H9 (cell line): ENCODE results near the gene RAET1L. TPM values are rescaled to one million over a fixed set of nuclear protein-coding genes. Genes with fewer than 3 reads are reported as not detected.
"Not testable (repeated sequence)": the region's sequence is repeated elsewhere in the genome, so short reads cannot be mapped to it uniquely, and the experiment has no call there.

Experiments used
- DNase-seq: peaks from one replicate; pipeline ENCODE4 v3.0.0-alpha.2; 2017
- H2AFZ ChIP-seq: one replicate; pipeline ENCODE4 v1.6.1; 2013; ENCODE audit warnings: mild to moderate bottlenecking, low read length, control low read depth, moderate library complexity
- H2AK5ac ChIP-seq: 2 replicates; pipeline ENCODE4 v1.6.1; 2013; ENCODE audit warnings: low read length, control low read depth, mixed read lengths; ENCODE audit not compliant: insufficient read length
- H2BK120ac ChIP-seq: one replicate; pipeline ENCODE4 v1.6.1; 2013; ENCODE audit warnings: low read depth, mild to moderate bottlenecking, low read length, control low read depth, inconsistent platforms; ENCODE audit not compliant: poor library complexity, severe bottlenecking
- H2BK12ac ChIP-seq: 2 replicates; pipeline ENCODE4 v1.6.1; 2013; ENCODE audit warnings: low read length, control low read depth, mixed read lengths, low read depth; ENCODE audit not compliant: insufficient read length
- H2BK15ac ChIP-seq: 2 replicates; pipeline ENCODE4 v1.6.1; 2013; ENCODE audit warnings: low read depth, low read length, control low read depth
- H2BK20ac ChIP-seq: one replicate; pipeline ENCODE4 v1.6.1; 2013; ENCODE audit warnings: low read depth, mild to moderate bottlenecking, low read length, control low read depth, inconsistent platforms; ENCODE audit not compliant: poor library complexity, severe bottlenecking
- H2BK5ac ChIP-seq: 2 replicates; pipeline ENCODE4 v1.6.1; 2013; ENCODE audit warnings: low read length, control low read depth, mixed read lengths; ENCODE audit not compliant: insufficient read length
- H3K14ac ChIP-seq: 2 replicates; pipeline ENCODE4 v1.6.1; 2013; ENCODE audit warnings: low read length, control low read depth; ENCODE audit not compliant: insufficient read depth
- H3K18ac ChIP-seq: 2 replicates; pipeline ENCODE4 v1.6.1; 2013; ENCODE audit warnings: low read depth, mild to moderate bottlenecking, mixed read lengths, low read length, control low read depth; ENCODE audit not compliant: insufficient read length
- H3K23ac ChIP-seq: 2 replicates; pipeline ENCODE4 v1.6.1; 2013; ENCODE audit warnings: low read length, control low read depth, mixed read lengths, low read depth; ENCODE audit not compliant: insufficient read length
- H3K23me2 ChIP-seq: 2 replicates; pipeline ENCODE4 v1.6.1; 2013; ENCODE audit warnings: low read depth, mild to moderate bottlenecking, mixed read lengths, low read length, control low read depth; ENCODE audit not compliant: insufficient read length, poor library complexity, severe bottlenecking
- H3K27ac ChIP-seq: 2 replicates; pipeline ENCODE4 v1.5.1; 2013; ENCODE audit warnings: low read length, control low read depth, mixed read lengths, low read depth; ENCODE audit not compliant: insufficient read length
- H3K27me3 ChIP-seq: 2 replicates; pipeline ENCODE4 v1.6.1; 2013; ENCODE audit warnings: low read length, control low read depth, inconsistent platforms; ENCODE audit not compliant: insufficient read depth
- H3K4ac ChIP-seq: 2 replicates; pipeline ENCODE4 v1.6.1; 2013; ENCODE audit warnings: low read depth, mild to moderate bottlenecking, control low read depth, inconsistent platforms, low read length, moderate library complexity
- H3K4me1 ChIP-seq: 2 replicates; pipeline ENCODE4 v1.6.1; 2013; ENCODE audit warnings: low read length, control low read depth, inconsistent platforms; ENCODE audit not compliant: insufficient read depth
- H3K4me2 ChIP-seq: 2 replicates; pipeline ENCODE4 v1.6.1; 2013; ENCODE audit warnings: low read length, control low read depth, mixed read lengths; ENCODE audit not compliant: insufficient read length, insufficient read depth
- H3K56ac ChIP-seq: 2 replicates; pipeline ENCODE4 v1.6.1; 2013; ENCODE audit warnings: low read depth, mild to moderate bottlenecking, mixed read lengths, low read length, control low read depth; ENCODE audit not compliant: insufficient read length
- H3K79me1 ChIP-seq: 2 replicates; pipeline ENCODE4 v1.6.1; 2013; ENCODE audit warnings: low read depth, mild to moderate bottlenecking, moderate library complexity, low read length, control low read depth, inconsistent platforms; ENCODE audit not compliant: insufficient read depth, poor library complexity, severe bottlenecking
- H3K79me2 ChIP-seq: 2 replicates; pipeline ENCODE4 v1.6.1; 2013; ENCODE audit warnings: low read length, control low read depth, inconsistent platforms; ENCODE audit not compliant: insufficient read depth
- H3K9ac ChIP-seq: 2 replicates; pipeline ENCODE4 v1.6.1; 2013; ENCODE audit warnings: low read length, control low read depth, mixed read lengths; ENCODE audit not compliant: insufficient read length; ENCODE audit errors: extremely low read depth
- H3K9me3 ChIP-seq: one replicate; pipeline ENCODE4 v1.6.1; 2013; ENCODE audit warnings: low read depth, low read length, inconsistent platforms; ENCODE audit not compliant: control insufficient read depth
- H3T11ph ChIP-seq: one replicate; pipeline ENCODE4 v1.6.1; 2013; ENCODE audit warnings: mild to moderate bottlenecking, low read length, control low read depth, inconsistent platforms
- H4K20me1 ChIP-seq: one replicate; pipeline ENCODE4 v1.6.1; 2013; ENCODE audit not compliant: control insufficient read depth, insufficient read length, insufficient read depth
- H4K5ac ChIP-seq: 2 replicates; pipeline ENCODE4 v1.6.1; 2013; ENCODE audit warnings: low read depth, mild to moderate bottlenecking, mixed read lengths, low read length, control low read depth; ENCODE audit not compliant: insufficient read length
- H4K8ac ChIP-seq: replicated peaks from 2 replicates; pipeline ENCODE4 v1.6.1; 2013; ENCODE audit warnings: low read length, control low read depth, mixed read lengths, low read depth; ENCODE audit not compliant: insufficient read length
- H4K91ac ChIP-seq: 2 replicates; pipeline ENCODE4 v1.6.1; 2013; ENCODE audit warnings: low read depth, mild to moderate bottlenecking, moderate library complexity, mixed read lengths, low read length, control low read depth; ENCODE audit not compliant: insufficient read length
- H3K27ac Mint-ChIP-seq, 3 experiments: 2 replicates in 2 of 3; 3 replicates in 1 of 3; pipeline ENCODE4 v1.8.0; 2020 to 2021; ENCODE audit warnings: mixed read lengths in 3 of 3, mild to moderate bottlenecking in 1 of 3, moderate library complexity in 1 of 3
- H3K27me3 Mint-ChIP-seq: 2 replicates; pipeline ENCODE4 v1.8.0; 2021; ENCODE audit warnings: low read depth, mild to moderate bottlenecking, moderate library complexity, mixed read lengths
- H3K36me3 Mint-ChIP-seq, 3 experiments: 2 replicates in 2 of 3; 3 replicates in 1 of 3; pipeline ENCODE4 v1.8.0; 2020 to 2021; ENCODE audit warnings: low read depth in 3 of 3, mixed read lengths in 3 of 3; ENCODE audit not compliant: insufficient read depth in 1 of 3
- H3K4me1 Mint-ChIP-seq, 2 experiments: 2 replicates each; pipeline ENCODE4 v1.8.0; 2020; ENCODE audit warnings: mixed read lengths in 2 of 2
- H3K4me3 Mint-ChIP-seq, 2 experiments: 2 replicates in 1 of 2; 3 replicates in 1 of 2; pipeline ENCODE4 v1.8.0; 2020 to 2021; ENCODE audit warnings: mild to moderate bottlenecking in 2 of 2, mixed read lengths in 2 of 2, moderate library complexity in 1 of 2
- H3K9me3 Mint-ChIP-seq, 2 experiments: 2 replicates in 1 of 2; 3 replicates in 1 of 2; pipeline ENCODE4 v1.8.0; 2020; ENCODE audit warnings: mild to moderate bottlenecking in 2 of 2, mixed read lengths in 2 of 2, moderate library complexity in 1 of 2
- WGBS: extraction: QIAGEN DNeasy Blood & Tissue Kit; methylation state at CpG from one replicate; pipeline ENCODE4 v1.1.7; 2013; ENCODE audit warnings: missing lambda C conversion rate, low lambda C conversion rate, mixed read lengths; ENCODE audit not compliant: insufficient read length; ENCODE audit errors: extremely low coverage; 5-methylcytosine and 5-hydroxymethylcytosine counted together
- total RNA-seq: library from RNA; stranded (reverse); gene quantifications from 2 replicates; pipeline ENCODE4 v1.2.1, GENCODE V29; 2021

RAET1L gene
- total RNA-seq, 1 experiment from 2014 or later: not detected

GRCh38 chr6:150021870-150022269, 3.5 kb downstream of the RAET1L start:
- H3K18ac ChIP-seq, H2AK5ac ChIP-seq, H3K14ac ChIP-seq, H3K4me1 Mint-ChIP-seq, H3K23me2 ChIP-seq, H2AFZ ChIP-seq, H3T11ph ChIP-seq, H4K8ac ChIP-seq, H2BK120ac ChIP-seq, H3K9me3 ChIP-seq, H3K4me3 Mint-ChIP-seq, H2BK20ac ChIP-seq, H4K20me1 ChIP-seq, H3K27ac Mint-ChIP-seq, H4K91ac ChIP-seq, H3K79me2 ChIP-seq, H3K4ac ChIP-seq, H3K36me3 Mint-ChIP-seq, H3K27me3 ChIP-seq, H3K27ac ChIP-seq, H3K9me3 Mint-ChIP-seq, H3K79me1 ChIP-seq, H3K9ac ChIP-seq, H3K4me1 ChIP-seq, DNase-seq, H4K5ac ChIP-seq, H2BK12ac ChIP-seq, H3K23ac ChIP-seq, H2BK5ac ChIP-seq, H3K4me2 ChIP-seq, H2BK15ac ChIP-seq, H3K56ac ChIP-seq: not testable (repeated sequence)
- WGBS: no CpG with 5 or more reads among the region's 6 CpGs
- H3K27me3 Mint-ChIP-seq: peaks cover 46% of the 10 kb centered on the region
